Cardiac muscle cell (in vitro differentiated cells and primary cell): ENCODE data around the gene CASR. TPM values are rescaled to one million over a fixed set of nuclear protein-coding genes. Genes with fewer than 3 reads are reported as not detected.

ENCODE experiments used
- DNase-seq, 2 donors: peaks; one replicate each; pipeline versions ENCODE4 v3.0.0 to v3.0.0-alpha.2; 2010 to 2017; ENCODE audit warnings: low read depth in 1 of 2, low spot score in 1 of 2
- H3K27ac ChIP-seq: fragments of 200-600 bp; sonication (generic); 2 replicates; pipeline ENCODE4 v1.5.1; 2016
- H3K27me3 ChIP-seq: fragments of 200-600 bp; sonication (generic); 2 replicates; pipeline ENCODE4 v1.6.0; 2016; ENCODE audit warnings: control low read depth
- H3K36me3 ChIP-seq: fragments of 200-600 bp; sonication (generic); 2 replicates; pipeline ENCODE4 v1.5.1; 2016; ENCODE audit warnings: control low read depth
- H3K4me1 ChIP-seq: fragments of 200-600 bp; sonication (generic); 2 replicates; pipeline ENCODE4 v1.8.1; 2017; ENCODE audit warnings: low read depth, mild to moderate bottlenecking, mixed run types
- H3K4me3 ChIP-seq: fragments of 200-600 bp; sonication (generic); 2 replicates; pipeline ENCODE4 v1.5.1; 2016; ENCODE audit warnings: mild to moderate bottlenecking
- H3K9me3 ChIP-seq: fragments of 200-600 bp; sonication (generic); 2 replicates; pipeline ENCODE4 v1.5.1; 2017; ENCODE audit warnings: low read depth, mild to moderate bottlenecking, control low read depth
- CTCF ChIP-seq: IDR thresholded peaks from 2 replicates; pipeline ENCODE4 v1.5.1; 2012; ENCODE audit warnings: low read depth, mild to moderate bottlenecking, low read length
- polyA plus RNA-seq: library from polyadenylated mRNA; unstranded; fragments of >200 nt; fragmentation: Nextera tagmentation; extraction: Ambion mirVana; gene quantifications from 2 replicates; pipeline ENCODE4 v1.2.1, GENCODE V29; 2016
- total RNA-seq: library from RNA; depleted of rRNA; stranded (reverse); fragments of >200 nt; gene quantifications from 2 replicates; pipeline ENCODE4 v1.2.3, GENCODE V29; 2016

Gene CASR
- total and polyA plus RNA-seq, 2 experiments from 2014 or later = 0.06 TPM; not detected in 1

- no peak overlapping the region for H3K27ac ChIP-seq
- H3K4me1 ChIP-seq = no peaks in the 10 kb centered on the region
- no peak for DNase-seq
- no peak for TF ChIP-seq CTCF
- H3K4me3 ChIP-seq = no peak overlapping the region
- no peaks in the 10 kb centered on the region for H3K36me3 ChIP-seq
- H3K9me3 ChIP-seq = no peaks in the 10 kb centered on the region
- no peaks in the 10 kb centered on the region for H3K27me3 ChIP-seq
Measured at GRCh38 chr3:122215592-122216298, 32.3 kb downstream of the CASR start.

GRCh38 chr3:122217901-122218300 lies 34.4 kb downstream of the CASR start:
- no peak overlapping the region for H3K4me3 ChIP-seq
- no peaks in the 10 kb centered on the region for H3K36me3 ChIP-seq
- no peaks in the 10 kb centered on the region for H3K4me1 ChIP-seq
- DNase-seq = no peak
- H3K27me3 ChIP-seq = no peaks in the 10 kb centered on the region
- H3K9me3 ChIP-seq = no peaks in the 10 kb centered on the region
- TF ChIP-seq CTCF = no peak
- H3K27ac ChIP-seq = no peak overlapping the region

- H3K9me3 ChIP-seq = no peaks in the 10 kb centered on the region
- no peak overlapping the region for H3K27ac ChIP-seq
- no peaks in the 10 kb centered on the region for H3K36me3 ChIP-seq
- DNase-seq = no peak
- no peaks in the 10 kb centered on the region for H3K27me3 ChIP-seq
- TF ChIP-seq CTCF = no peak
- no peak overlapping the region for H3K4me3 ChIP-seq
- H3K4me1 ChIP-seq = no peaks in the 10 kb centered on the region
Measured at GRCh38 chr3:122219242-122219872, 35.9 kb downstream of the CASR start.

- no peak overlapping the region for H3K4me3 ChIP-seq
- H3K36me3 ChIP-seq = no peaks in the 10 kb centered on the region
- DNase-seq = no peak
- H3K4me1 ChIP-seq = no peaks in the 10 kb centered on the region
- H3K9me3 ChIP-seq = no peaks in the 10 kb centered on the region
- no peak for TF ChIP-seq CTCF
- H3K27me3 ChIP-seq = no peaks in the 10 kb centered on the region
- no peak overlapping the region for H3K27ac ChIP-seq
Measured at GRCh38 chr3:122227036-122227781, 43.7 kb downstream of the CASR start.

GRCh38 chr3:122230174-122230573 lies 46.7 kb downstream of the CASR start:
- H3K4me1 ChIP-seq = no peaks in the 10 kb centered on the region
- H3K4me3 ChIP-seq = no peak overlapping the region
- no peak for TF ChIP-seq CTCF
- peak in 1 of 2 donors; percentile 2 for DNase-seq
- no peaks in the 10 kb centered on the region for H3K9me3 ChIP-seq
- H3K27ac ChIP-seq = no peak overlapping the region
- H3K36me3 ChIP-seq = no peaks in the 10 kb centered on the region
- no peaks in the 10 kb centered on the region for H3K27me3 ChIP-seq
